ENCODE data around the gene OR10K2. TPM values are rescaled to one million over a fixed set of nuclear protein-coding genes. Genes with fewer than 3 reads are reported as not detected.

Gene OR10K2
- total RNA-seq, 1 experiment from 2014 or later = not detected

DNA sequence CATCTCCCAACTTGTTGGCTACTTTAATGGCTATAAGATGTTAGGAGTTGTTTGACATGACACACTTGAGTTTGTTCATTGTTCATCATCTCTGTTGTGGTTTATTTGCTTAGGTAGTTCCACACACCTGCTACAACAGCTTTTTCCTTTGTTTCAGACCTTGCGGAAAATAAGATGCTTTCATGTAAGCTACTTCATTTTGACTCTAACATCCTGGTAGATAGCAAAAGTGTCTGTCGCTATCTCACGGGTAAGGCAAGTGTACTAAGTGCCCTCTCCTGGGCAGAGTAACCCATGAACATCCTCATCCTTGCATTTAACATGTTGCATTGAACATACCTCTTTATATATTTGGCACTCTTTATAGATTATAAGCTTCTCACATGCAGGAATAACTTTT, 25.2 kb downstream of the OR10K2 start:
- H3T11ph ChIP-seq (ENCODE audit: low read length) = no peak overlapping the region
- H3K4me1 ChIP-seq (ENCODE audit: insufficient read depth, low read length) = no peaks in the 10 kb centered on the region
- no peak overlapping the region for H2BK5ac ChIP-seq (ENCODE audit: insufficient read length, low read length)
- Mint-ChIP-seq H3K4me3 (no peak overlapping the region), H3K27me3 (ENCODE audit: low read depth) (no peaks in the 10 kb centered on the region), H3K27ac (no peak overlapping the region), H3K9me3 (no peaks in the 10 kb centered on the region), H3K36me3 (ENCODE audit: insufficient read depth in 1 of 3, low read depth in 3 of 3) (no peaks in the 10 kb centered on the region), H3K4me1 (no peaks in the 10 kb centered on the region)
- H4K20me1 ChIP-seq (ENCODE audit: control insufficient read depth, insufficient read depth, insufficient read length) = no peaks in the 10 kb centered on the region
- TF ChIP-seq CTCF (conservative IDR thresholded peaks at IDR 0.05) = no peak
- no peak overlapping the region for H2AFZ ChIP-seq (ENCODE audit: low read length)
- H3K27me3 ChIP-seq (ENCODE audit: insufficient read depth, low read length) = no peaks in the 10 kb centered on the region
- no peaks in the 10 kb centered on the region for H3K79me2 ChIP-seq (ENCODE audit: insufficient read depth, low read length)
- no peak for DNase-seq
- H2BK15ac ChIP-seq (ENCODE audit: low read depth, low read length) = no peak overlapping the region
- no peak overlapping the region for H3K18ac ChIP-seq (ENCODE audit: insufficient read length, low read depth, low read length)
- no peak overlapping the region for H3K23ac ChIP-seq (ENCODE audit: insufficient read length, low read depth, low read length)
- H3K9me3 ChIP-seq (ENCODE audit: control insufficient read depth, low read depth, low read length) = no peaks in the 10 kb centered on the region
- WGBS (ENCODE audit: extremely low coverage, insufficient read length, low lambda C conversion rate) = no CpG with 5 or more reads among the region's 3 CpGs
- H3K23me2 ChIP-seq (ENCODE audit: insufficient read length, low read depth, low read length, poor library complexity, severe bottlenecking) = no peaks in the 10 kb centered on the region
- H3K14ac ChIP-seq (ENCODE audit: insufficient read depth, low read length) = no peak overlapping the region
- no peak overlapping the region for H2AK5ac ChIP-seq (ENCODE audit: insufficient read length, low read length)
- H2BK120ac ChIP-seq (ENCODE audit: low read depth, low read length, poor library complexity, severe bottlenecking) = no peak overlapping the region
- no peaks in the 10 kb centered on the region for H3K79me1 ChIP-seq (ENCODE audit: insufficient read depth, low read depth, low read length, poor library complexity, severe bottlenecking)
- H3K9ac ChIP-seq (ENCODE audit: extremely low read depth, insufficient read length, low read length) = no peak overlapping the region
- H4K91ac ChIP-seq (ENCODE audit: insufficient read length, low read depth, low read length) = no peak overlapping the region
- H4K5ac ChIP-seq (ENCODE audit: insufficient read length, low read depth, low read length) = no peak overlapping the region
- H4K8ac ChIP-seq (replicated peaks; ENCODE audit: insufficient read length, low read depth, low read length) = no peak overlapping the region
- H2BK12ac ChIP-seq (ENCODE audit: insufficient read length, low read depth, low read length) = no peak overlapping the region
- H3K56ac ChIP-seq (ENCODE audit: insufficient read length, low read depth, low read length) = no peak overlapping the region
- no peak overlapping the region for H3K4ac ChIP-seq (ENCODE audit: low read depth, low read length)
- H3K27ac ChIP-seq (ENCODE audit: insufficient read length, low read depth, low read length) = no peak overlapping the region
- H2BK20ac ChIP-seq (ENCODE audit: low read depth, low read length, poor library complexity, severe bottlenecking) = no peak overlapping the region
- no peak overlapping the region for H3K4me2 ChIP-seq (ENCODE audit: insufficient read depth, insufficient read length, low read length)
